ENCODE data around the gene ZNF222.

Gene ZNF222

GRCh38 chr19:44055870-44056269, 30.7 kb downstream of the ZNF222 start:
- no peak for DNase-seq

GRCh38 chr19:44059229-44059628, 34.0 kb downstream of the ZNF222 start:
- no peak for DNase-seq

- DNase-seq, result no peak
Observed at GRCh38 chr19:44061038-44061437, 35.9 kb downstream of the ZNF222 start.

GRCh38 chr19:44066305-44066704, 41.1 kb downstream of the ZNF222 start:
- no peak for DNase-seq

- no peak for DNase-seq
Observed at GRCh38 chr19:44069415-44069814, 44.2 kb downstream of the ZNF222 start.

- DNase-seq, result peak; percentile 90
Observed at GRCh38 chr19:44071824-44072542, 46.8 kb downstream of the ZNF222 start, which contains the start of gene ZNF284. Gene ZNF284 (plus strand): TSS chr19:44072159. CDS start chr19:44076390, 4,231 bp downstream.

- DNase-seq, result no peak
Observed at GRCh38 chr19:44072543-44073401, 47.6 kb downstream of the ZNF222 start.

- no peak for DNase-seq
Observed at GRCh38 chr19:44076325-44076724, 51.1 kb downstream of the ZNF222 start.

All from right forelimb (tissue), 1 donor.